Forelimb muscle (tissue), 1 donor: ENCODE results near the gene TUBA8. TPM values are rescaled to one million over a fixed set of nuclear protein-coding genes. Genes with fewer than 3 reads are reported as not detected.
A peak's percentile ranks its signal among the peaks of the same experiment; 100 is the strongest.

Experiments used
- DNase-seq: peaks from one replicate; pipeline ENCODE4 v3.0.0-alpha.2; 2013; ENCODE audit warnings: low read depth
- polyA plus RNA-seq: library from polyadenylated mRNA; unstranded; fragments of 120-200 nt; gene quantifications from one replicate; pipeline ENCODE4 v1.2.1, GENCODE V29; 2013; ENCODE audit not compliant: insufficient read length

Gene TUBA8
- polyA plus RNA-seq, 1 donor, result 25.1 TPM

DNA sequence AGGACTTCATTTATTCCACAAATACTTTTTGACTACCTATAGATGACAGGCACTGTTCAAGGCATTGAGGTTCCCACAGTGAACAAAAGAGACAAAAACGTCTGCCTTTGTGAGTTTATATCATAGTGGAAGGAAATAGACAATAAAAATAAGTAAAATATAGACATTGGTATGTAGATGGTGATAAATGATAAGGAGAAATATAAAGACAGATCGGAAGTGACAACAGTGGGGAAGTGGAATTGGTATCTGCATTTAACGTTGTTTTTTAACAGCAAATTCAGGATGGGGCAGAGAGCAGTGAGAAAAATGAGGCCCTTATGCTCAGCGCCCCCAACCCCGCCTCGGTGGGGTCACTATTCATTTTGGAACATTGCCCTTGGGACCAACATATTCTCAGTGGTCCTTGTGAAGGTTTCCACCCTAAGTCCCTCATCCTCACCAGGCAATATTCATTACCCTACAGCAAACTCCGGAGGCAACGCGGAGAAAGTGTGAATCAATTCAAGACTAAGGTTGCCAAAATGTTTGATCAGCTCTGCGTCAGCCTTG, 33.4 kb upstream of the TUBA8 start:
- DNase-seq, result no peak

DNA sequence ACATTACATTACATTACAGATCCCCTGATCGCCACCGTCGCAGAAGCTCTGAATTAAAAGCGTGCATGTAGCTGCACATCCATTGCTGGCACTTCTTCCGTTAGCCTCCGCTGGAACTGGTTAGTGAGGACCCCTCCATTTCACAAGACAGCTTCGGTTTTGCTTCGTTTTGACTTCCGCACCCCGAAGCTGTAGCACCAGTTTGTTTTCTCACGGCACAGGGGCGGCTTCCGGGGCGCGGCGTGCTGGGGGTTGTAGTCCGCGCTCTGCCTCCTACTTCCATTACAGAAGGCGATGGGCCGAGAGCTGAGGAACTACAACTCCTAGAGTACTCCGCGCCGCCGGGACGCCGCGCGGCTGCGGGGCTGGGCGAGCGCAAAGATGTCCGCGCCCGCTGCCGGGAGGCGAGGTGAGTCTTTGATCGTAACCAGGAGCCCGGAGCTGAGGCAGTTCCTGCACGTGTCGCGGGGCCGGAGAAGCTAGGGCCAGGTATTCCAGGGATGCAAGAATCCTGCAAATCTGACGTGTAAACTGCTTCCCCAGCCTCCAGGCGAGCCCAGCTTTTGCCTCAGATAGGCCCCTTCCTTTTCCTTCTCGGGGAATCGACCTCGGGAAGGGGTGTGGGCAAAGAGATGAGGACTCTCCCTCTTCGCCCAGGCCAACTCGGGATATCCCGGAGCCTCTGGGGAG, 32.8 kb upstream of the TUBA8 start, which contains the start of gene PEX26:
PEX26 (plus strand) TSS at position 352 of the 690 bp plus-strand sequence. CDS start 387 bp downstream, outside the sequence.
- peak; percentile 85 for DNase-seq

GRCh38 chr22:18078329-18079041, 32.1 kb upstream of the TUBA8 start:
- DNase-seq, result no peak

DNA sequence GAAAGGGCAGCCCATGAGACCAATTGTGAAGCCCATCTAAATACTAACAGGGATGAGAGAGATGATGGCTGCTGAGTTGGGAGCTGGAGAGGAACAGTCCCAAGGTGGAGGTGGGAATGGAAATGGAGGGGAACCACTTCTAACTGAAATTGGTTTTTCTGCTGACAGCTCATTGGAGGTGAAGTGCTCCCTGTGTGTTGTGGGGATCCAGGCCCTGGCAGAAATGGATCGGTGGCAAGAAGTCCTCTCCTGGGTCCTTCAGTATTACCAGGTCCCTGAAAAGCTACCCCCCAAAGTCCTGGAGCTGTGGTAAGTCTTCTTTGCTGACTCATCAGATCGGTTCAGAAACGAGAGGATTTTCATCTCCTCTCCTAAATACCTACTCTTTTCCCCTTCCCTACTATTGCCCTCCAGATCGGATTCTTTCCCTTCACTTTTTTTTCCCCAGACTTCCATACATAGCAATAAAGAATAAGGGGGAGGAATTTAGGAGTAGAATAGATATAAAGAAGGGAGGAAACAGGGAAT, 30.8 kb upstream of the TUBA8 start:
- no peak for DNase-seq

DNA sequence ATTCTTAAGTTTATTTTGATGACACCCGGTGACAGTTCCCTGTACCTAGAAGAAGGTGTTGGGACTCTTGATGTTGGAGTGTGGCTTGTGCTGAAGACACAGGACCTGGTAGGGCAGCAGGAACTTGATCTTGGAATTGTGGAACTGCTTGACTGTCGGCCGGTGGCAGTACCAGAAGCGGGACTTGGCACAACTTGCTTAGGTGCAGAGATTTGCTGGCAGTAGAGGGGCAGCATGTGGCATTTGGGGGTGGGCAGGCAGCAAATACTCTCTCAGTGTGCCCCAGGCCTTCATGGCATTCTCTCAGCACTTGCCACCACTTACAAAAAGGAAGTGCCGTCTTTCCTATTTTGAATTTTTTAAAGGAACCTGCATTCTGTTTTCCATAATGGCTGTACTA, 29.2 kb upstream of the TUBA8 start:
- no peak for DNase-seq

DNA sequence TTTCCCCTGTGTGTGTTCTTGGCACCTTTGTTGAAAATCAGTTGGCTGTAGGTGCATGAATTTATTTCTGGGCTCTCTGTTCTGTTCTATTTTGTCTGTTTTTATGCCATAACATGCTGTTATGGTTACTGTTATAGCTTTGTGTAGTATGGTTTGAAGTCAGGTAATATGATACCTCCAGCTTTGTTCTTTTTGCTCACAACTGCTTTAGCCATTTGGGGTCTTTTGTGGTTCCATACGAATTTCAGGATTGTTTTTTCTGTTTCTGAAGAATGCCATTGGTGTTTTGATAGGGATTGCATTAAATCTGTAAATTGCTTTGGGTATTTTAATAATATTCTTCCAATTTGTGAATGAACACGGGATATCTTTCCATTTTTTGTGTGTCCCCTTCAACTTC, 28.1 kb upstream of the TUBA8 start:
- DNase-seq, result no peak

DNA sequence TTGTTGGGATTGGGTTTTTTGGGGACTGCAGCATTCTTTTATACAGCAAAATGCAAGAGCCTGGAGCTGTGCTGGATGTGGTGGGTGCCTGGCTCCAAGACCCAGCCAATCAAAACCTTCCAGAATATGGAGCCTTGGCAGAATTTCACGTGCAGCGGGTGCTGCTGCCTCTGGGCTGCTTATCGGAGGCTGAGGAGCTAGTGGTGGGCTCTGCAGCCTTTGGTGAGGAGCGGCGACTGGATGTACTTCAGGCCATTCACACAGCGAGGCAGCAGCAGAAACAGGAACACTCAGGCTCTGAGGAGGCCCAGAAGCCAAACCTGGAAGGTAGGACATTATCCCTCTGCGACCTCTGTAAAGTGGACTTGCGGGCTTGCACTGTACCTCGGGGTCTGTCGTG, 27.2 kb upstream of the TUBA8 start:
- DNase-seq, result no peak

GRCh38 chr22:18085188-18085587, 25.4 kb upstream of the TUBA8 start:
- DNase-seq, result no peak

DNA sequence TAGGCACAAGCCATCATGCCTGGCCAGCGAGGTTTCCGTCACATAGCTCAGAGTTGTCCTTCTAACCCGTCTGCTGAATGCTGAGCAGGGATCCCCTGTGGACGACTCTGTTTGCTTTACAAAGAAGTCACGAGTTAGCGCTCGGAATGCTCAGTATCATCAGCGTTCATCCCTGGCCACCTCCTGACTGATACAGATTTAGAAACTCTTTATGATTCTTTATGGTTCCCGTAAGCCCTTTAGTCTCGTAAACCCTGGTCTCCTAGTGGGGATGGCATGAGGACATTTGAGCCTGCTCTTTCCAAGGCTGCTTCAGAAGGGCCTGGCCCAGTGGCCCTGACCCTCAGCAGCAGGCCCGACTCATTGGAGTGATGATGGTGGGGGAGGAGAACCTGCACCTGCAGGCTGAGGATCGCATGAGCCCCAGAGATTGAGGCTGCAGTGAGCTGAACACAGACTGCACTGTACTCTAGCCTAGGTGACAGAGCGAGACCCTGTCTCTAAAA, 23.2 kb upstream of the TUBA8 start:
- no peak for DNase-seq

GRCh38 chr22:18088825-18089568, 21.6 kb upstream of the TUBA8 start:
- no peak for DNase-seq

DNA sequence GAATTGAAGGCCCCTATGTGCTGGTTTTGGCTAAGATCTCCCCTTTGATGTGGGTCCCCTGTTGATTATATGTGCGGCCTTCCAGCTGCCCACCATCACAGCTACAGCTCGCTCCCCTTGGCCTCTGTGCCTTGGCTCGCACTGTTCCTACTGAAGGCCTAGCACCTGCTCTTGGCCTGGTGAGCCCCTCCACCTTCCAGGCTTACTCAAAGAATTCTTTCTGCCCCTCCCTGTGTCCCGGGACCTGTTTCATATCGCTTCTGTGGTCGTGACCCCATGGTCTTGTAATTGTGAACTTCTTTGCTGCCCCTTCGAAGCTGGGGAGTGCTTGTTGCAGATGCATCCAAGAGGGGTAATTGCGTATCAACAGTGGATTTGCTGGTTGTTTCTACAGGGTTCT, 20.3 kb upstream of the TUBA8 start:
- no peak for DNase-seq

GRCh38 chr22:18091478-18091877, 19.1 kb upstream of the TUBA8 start:
- DNase-seq, result no peak

DNA sequence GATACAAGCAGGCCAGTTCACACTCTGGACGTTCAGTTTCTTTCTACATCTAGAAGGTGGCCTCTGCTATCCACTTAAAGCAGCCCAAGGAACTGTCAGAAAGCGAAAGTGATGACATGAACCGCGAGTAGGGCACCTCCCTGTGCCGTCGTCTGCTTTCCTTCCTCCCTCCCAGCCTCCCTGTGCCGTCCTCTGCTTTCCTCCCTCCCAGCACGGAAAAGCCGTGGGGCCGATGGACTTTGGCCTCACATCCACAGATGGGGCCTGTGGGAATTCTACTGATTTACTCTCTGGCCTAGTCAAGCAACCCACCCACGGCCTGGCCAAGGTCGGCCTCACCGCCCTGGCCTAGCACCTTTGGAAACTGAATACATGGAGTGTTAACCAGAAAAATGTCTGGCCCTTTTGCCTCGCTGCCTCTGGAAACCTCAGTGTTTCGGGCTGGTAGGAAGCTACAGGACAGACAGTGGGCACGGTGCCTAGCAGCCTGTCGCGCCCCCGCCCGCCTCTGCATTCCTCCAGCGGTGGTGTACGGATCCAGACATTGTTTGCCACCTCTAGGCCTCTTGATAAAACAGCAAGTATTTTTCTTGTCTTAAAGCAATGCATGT, 18.6 kb upstream of the TUBA8 start:
- no peak for DNase-seq

DNA sequence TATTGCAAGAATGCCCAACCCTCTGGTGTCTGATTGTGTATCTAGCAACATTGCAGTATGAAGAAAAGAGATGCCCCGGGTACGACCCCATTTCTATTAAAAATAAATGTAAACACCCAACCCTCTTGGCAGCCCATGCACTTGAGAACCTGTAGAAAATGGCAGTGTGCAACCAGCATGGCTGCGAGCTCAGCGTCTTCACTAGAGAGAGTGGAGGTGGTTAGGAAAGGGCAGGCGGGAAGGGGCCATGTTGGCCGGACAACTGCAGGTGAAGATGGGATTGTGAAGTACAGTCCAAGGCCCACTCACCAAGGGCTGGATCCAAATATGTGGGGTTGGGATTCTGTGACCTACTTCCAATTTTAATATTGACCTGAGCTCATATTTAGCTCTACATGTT, 16.9 kb upstream of the TUBA8 start:
- no peak for DNase-seq

GRCh38 chr22:18095101-18095805, 15.4 kb upstream of the TUBA8 start:
- no peak for DNase-seq

DNA sequence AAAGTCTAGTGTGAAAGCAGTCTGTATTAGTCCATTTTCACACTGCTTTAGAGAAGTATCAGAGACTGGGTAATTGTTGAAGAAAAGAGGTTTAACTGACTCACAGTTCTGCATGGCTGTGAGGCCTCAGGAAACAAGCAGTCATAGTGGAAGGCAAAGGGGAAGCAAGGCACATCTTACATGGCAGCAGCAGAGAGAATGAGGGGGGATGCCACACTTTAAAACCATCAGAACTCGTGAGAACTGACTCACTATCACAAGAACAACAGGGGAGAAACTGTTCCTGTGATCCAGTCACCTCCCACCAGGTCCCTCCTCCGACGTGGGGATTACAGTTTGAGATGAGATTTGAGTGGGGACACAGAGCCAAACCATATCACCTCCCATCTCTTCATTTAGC, 13.8 kb upstream of the TUBA8 start:
- no peak for DNase-seq

- DNase-seq, result no peak
Measured at GRCh38 chr22:18100781-18101180, 9.8 kb upstream of the TUBA8 start.

DNA sequence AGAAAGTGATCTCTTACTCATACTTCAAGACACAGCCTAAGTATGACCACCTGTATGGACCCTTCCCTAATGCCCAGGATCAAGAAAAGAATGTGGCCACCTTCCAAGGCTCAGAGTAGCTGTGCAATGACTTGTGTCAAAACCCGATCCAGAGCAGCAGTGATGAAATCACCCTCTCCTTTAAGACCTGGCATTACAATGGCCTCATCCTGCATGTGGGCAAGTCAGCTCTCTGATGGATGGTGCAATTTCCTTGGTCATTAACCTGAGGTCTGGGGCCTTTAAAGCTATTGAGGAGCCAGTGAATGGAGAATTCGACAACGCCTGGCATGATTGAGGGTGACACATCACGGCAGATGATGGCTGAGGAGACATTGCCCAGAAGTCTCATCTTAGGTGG, 9.1 kb upstream of the TUBA8 start:
- no peak for DNase-seq

DNA sequence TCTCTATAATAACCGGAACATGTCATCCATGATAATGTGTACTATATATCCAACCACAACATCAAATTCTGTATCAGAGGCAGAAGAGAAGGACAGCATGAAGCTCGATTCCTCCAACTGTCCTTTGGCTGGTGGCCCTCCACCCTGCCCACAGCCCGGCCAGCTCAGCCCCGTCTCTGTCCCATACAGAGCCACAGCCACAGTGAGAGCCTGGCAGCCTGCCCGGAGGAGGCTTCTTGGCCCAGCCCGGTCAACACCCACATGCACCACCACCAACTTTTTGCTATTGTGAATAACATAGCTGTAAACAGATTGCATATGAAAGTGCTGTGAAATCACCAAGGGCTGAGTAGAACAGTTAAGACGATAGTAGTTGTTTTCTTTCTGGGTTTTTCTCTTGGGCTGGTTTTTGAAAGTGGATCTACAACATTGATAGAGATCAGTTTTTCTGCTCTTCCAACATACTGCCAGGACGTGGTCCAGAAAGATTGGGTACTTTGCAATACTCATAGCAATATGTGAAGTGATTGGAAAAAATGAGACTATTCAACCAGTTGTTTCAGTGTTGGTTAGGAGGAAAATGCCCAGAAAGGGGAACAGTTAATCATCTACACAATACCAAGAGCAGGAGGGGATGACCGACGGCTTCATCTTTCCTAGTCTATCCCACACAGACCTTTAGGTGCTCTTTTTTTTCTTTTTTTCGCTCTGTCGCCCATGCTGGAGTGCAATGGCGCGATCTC, 6.9 kb upstream of the TUBA8 start:
- DNase-seq, result no peak

DNA sequence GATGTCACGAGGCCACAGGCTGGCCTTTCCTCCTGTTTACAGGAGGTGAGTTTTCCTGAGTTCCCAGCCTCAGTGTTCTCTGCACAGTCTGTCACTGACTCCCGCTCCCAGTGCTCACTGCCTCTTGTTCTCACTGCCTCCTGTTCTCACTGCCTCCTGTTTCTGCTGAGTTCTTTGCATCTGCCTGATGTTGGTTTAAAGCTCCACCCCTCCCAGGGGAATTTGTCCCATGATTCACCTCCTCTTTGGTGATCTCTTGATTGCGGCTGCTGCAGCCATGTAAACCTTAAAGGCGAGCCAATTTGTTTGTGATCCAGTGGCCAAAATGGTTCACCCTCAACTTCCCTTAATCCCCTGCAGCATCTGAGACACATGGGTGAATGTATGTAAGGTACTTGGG, 6.0 kb upstream of the TUBA8 start:
- DNase-seq, result no peak
